ENCODE results near the gene ANKFN1.

DNA sequence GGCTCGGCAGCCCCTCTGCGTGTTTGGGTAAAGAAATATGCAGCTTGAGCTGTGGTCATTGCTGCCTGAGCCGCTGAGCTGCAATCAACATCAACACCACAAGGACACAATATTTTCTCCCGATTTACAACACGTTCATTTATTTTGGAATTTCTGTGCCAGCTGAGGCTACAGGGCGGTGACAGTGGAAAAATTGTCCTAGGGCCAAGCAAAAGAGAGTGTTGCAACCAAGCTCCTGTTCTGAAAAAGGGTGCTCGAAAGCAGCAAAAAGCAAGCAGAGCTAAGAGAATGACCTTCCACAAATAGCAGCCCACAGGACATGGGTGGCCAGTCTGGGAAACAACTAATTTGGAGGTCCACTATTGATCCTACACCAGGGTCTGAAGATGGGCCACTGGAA lies 404.8 kb downstream of the ANKFN1 start:
- TF ChIP-seq, protein P1, sequence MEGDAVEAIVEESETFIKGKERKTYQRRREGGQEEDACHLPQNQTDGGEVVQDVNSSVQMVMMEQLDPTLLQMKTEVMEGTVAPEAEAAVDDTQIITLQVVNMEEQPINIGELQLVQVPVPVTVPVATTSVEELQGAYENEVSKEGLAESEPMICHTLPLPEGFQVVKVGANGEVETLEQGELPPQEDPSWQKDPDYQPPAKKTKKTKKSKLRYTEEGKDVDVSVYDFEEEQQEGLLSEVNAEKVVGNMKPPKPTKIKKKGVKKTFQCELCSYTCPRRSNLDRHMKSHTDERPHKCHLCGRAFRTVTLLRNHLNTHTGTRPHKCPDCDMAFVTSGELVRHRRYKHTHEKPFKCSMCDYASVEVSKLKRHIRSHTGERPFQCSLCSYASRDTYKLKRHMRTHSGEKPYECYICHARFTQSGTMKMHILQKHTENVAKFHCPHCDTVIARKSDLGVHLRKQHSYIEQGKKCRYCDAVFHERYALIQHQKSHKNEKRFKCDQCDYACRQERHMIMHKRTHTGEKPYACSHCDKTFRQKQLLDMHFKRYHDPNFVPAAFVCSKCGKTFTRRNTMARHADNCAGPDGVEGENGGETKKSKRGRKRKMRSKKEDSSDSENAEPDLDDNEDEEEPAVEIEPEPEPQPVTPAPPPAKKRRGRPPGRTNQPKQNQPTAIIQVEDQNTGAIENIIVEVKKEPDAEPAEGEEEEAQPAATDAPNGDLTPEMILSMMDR (IDR thresholded peaks at IDR 0.05; ENCODE audit: insufficient read depth, low read length, poor library complexity, severe bottlenecking), result no peak
- TF ChIP-seq EZH2phosphoT487 (conservative IDR thresholded peaks at IDR 0.05; ENCODE audit: low read length), result no peak

All from SU-DHL-6 (cell line).